Lower leg skin (tissue), 3 donors: ENCODE measurements around the gene PTCD3.

ENCODE experiments used
- CTCF ChIP-seq, 3 donors: fragments of 450-650 bp; IDR thresholded peaks; one replicate each; pipeline ENCODE4 v1.5.1; 2016; ENCODE audit warnings: antibody characterized with exemption in 3 of 3, mild to moderate bottlenecking in 3 of 3, moderate library complexity in 2 of 3
- POLR2A ChIP-seq, 2 donors: fragments of 450-650 bp; IDR thresholded peaks; one replicate each; pipeline ENCODE4 v1.6.1; 2016 to 2017; ENCODE audit warnings: antibody characterized with exemption in 2 of 2, mild to moderate bottlenecking in 1 of 2, moderate library complexity in 1 of 2

- TF ChIP-seq CTCF (IDR thresholded peaks at IDR 0.05) (no peak), POLR2A (IDR thresholded peaks at IDR 0.05) (no peak)
These were observed 79.6 kb downstream of the PTCD3 start for GRCh38 chr2:86185517-86186212.
